HG02943 (cell line): ENCODE measurements around the gene VAV1.
"Not testable (repeated sequence)": the region's sequence is repeated elsewhere in the genome, so short reads cannot be mapped to it uniquely, and the experiment has no call there.

Experiments
- ATAC-seq: cut with Tn5 transposase; IDR thresholded peaks from one replicate; pipeline ENCODE4 v1.9.1; 2021; ENCODE audit warnings: mild to moderate bottlenecking, low read depth, moderate library complexity; ENCODE audit not compliant: unreplicated experiment

Gene VAV1

DNA sequence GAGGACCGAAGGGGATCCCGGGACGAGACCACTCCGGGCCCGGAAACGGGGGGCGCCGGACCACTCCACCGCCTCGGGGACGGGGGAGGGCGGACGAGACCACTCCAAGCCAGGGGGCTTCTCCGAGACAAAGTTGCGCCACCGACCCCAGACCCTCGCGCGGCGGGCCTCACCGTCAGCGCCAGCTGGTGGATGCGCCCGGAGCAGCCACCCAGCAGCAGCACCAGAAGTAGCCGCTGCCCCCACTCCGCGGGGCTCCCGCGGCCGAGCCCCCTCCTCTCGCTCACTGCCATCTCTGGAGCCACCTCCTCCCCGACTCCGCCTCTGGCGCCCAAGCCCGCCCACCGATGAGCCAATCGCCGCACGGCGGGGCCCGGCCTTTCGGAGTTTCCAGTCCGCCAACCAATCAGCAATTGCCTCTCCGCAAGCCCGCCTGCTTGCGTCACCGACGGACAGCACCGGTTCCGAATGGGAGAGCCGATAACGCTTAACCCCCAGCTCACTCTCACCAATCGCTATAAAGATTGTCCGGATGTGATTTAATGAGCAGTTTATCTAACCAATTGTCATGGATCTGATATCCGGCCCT, 35.1 kb upstream of the VAV1 start, which contains the start of gene GPR108:
GPR108 (minus strand) TSS at position 297 of the 589 bp plus-strand sequence; CDS start at position 293, 4 bp downstream.
- ATAC-seq, result peak; percentile 60

GRCh38 chr19:6737873-6738786, 34.4 kb upstream of the VAV1 start:
- no peak for ATAC-seq

- no peak for ATAC-seq
Measured at GRCh38 chr19:6738787-6739389, 33.6 kb upstream of the VAV1 start.

- no peak for ATAC-seq
Measured at GRCh38 chr19:6739390-6739882, 33.1 kb upstream of the VAV1 start, which contains the start of gene TRIP10. TRIP10 (plus strand) TSS chr19:6739680; CDS start chr19:6739762, 82 bp downstream.

DNA sequence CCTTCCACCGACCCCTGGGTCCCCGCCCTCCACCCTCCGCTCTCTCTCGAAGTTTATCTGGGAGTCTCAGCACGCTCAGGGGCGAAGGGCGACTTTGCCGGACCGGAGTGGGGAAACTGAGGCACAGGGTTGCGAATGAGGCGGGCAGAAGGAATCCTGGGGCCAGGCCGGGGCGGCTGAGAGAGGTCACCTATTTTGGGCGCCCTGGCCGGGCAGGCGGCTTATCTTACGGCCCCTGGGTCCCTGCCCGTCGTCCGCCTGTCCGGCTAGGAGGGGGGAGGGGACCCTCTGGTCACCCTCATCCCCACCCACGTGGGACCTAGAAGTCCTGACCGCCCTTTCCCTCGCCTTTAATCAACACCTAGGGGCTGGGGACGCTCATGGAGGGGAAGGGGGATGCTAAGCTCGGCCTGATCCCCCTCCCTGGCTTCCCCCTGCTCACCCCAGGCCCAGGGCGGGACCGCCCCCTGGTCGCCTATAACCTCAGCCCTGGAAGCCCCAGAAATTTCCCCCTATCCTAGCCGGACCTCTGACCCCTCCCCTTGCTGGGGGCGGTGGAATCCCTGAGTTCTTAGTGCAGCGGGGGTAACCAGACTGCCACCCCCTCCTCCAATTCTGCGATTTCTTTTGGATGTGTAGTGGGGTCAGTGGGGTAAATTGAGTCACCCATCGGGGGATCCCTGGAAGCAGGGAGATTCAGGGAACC, 32.5 kb upstream of the VAV1 start:
- ATAC-seq, result no peak

DNA sequence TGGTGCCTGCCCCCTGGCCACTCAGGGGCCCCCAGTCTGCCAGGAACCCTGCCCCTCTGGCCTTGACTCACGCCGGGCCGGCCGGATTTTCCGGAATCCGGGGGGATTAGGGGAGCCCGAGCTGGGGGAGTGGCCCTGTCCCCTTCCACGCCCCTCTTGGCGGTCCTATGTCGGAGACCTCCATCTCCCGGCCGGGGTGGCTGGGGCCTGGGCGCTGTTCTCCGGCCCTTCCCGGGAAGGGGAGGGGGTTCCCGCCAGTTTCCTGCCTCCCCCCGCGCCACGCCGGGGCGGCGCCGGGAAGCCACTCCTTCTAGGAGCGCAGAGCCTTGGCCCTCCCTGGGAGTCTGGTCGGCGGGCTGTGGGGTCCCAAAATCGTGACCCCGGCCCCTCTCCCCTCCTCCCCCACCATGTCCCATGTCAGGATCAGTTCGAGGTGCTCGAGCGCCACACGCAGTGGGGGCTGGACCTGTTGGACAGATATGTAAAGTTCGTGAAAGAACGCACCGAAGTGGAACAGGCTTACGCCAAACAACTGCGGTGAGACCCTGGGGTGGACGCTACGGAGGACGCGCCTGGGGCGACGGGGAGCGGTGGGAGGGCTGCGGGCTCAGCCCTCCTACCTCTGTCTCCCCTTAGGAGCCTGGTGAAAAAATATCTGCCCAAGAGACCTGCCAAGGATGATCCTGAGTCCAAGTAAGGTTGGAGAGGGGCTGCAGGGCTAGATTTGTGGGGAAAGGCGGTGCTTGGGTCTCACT, 31.7 kb upstream of the VAV1 start:
- ATAC-seq, result no peak

- no peak for ATAC-seq
Measured at GRCh38 chr19:6743066-6743465, 29.4 kb upstream of the VAV1 start.

DNA sequence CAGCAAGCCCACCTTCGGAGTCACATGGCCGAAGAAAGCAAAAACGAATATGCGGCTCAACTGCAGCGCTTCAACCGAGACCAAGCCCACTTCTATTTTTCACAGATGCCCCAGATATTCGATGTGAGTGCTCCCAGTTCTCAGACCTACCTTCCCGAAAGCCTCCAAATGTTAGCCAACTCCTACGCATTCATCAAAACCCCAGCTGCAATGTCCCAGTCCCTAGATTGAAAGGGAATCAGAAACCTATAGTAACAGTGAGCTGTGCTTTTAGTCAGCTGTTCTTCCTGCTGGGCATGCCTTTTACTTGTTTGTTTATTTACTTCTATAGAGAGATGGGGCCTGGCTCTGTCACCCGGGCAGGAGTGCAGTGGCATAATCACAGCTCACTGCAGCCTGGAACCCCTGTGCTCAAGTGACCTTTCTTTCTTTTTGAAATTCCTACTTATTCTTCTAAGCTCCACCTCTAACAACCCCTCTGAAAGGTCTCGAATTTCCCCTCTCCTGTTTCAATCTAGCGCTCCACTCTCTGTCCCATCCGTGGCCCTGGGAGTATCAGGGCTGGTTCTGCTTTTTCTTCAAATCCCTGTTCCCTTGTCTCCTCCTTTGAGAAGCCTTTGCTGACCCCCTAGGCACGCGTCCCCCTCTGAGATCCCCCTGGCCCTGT, 28.7 kb upstream of the VAV1 start:
- no peak for ATAC-seq

DNA sequence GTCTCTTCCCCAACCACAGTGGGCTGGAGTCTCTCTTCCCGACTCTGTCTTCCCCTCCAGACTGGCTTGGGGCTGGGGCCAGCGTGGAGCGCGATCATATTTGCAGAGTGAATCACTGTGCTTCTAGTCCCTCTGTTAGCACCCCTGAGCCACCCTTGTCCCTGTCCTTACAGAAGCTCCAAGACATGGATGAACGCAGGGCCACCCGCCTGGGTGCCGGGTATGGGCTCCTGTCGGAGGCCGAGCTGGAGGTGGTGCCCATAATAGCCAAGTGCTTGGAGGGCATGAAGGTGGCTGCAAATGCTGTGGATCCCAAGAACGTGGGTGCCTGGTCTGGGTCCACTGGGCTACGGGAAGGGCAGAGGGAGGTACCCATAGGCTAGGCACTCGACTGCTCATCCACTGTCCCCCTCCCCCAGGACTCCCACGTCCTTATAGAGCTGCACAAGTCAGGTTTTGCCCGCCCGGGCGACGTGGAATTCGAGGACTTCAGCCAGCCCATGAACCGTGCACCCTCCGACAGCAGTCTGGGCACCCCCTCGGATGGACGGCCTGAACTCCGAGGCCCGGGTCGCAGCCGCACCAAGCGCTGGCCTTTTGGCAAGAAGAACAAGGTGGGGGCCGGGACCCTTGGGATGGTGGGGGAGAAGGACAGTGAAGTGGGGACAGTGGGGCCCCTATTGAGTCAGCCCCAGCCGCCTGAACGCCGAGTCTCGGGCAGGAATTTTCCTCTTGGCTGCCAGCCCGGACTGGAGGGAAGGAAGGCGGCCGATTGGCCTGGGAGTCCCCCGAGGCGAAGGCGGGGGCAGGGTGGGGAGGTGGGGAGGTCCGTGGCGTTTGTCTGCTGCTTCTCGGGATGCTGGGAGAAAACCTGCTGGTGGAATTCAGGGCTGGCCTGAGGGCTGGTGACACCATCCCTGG, 27.9 kb upstream of the VAV1 start:
- ATAC-seq, result no peak

DNA sequence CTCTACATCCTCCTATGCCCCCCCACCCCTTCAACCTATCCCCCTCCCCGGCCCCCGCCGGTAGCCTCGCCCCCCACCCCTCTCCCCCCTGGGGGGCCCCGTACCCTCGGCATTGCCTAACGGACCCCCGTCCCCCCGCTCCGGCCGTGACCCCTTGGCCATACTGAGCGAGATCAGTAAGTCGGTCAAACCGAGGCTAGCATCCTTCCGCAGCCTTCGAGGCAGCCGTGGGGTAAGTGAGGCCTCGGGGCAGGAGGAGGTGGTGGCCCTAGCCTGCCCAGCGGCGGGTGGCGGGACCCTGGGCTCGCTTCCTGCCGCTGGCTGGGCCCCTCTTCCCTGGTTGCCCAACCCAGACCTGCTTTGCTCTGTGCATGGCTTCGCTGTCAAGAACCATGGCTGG, 26.5 kb upstream of the VAV1 start:
- no peak for ATAC-seq

GRCh38 chr19:6748543-6748942, 24.0 kb upstream of the VAV1 start:
- ATAC-seq, result not testable (repeated sequence)

DNA sequence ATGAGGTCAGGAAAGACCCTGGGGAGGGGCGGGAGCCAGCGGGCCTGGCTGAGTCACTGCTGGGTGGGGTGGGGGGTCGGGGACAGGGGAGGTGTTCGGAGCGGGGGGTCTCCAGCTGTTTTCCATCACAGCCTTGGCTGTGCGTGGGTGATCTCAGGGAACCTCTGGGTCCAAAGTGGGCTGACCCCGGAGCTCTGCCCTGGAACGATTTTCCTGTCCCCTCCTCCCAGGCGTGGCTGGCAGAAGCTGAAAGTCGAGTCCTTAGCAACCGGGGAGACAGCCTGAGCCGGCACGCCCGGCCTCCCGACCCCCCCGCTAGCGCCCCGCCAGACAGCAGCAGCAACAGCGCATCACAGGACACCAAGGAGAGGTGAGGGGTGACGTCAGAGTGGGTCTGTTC, 22.4 kb upstream of the VAV1 start:
- no peak for ATAC-seq

DNA sequence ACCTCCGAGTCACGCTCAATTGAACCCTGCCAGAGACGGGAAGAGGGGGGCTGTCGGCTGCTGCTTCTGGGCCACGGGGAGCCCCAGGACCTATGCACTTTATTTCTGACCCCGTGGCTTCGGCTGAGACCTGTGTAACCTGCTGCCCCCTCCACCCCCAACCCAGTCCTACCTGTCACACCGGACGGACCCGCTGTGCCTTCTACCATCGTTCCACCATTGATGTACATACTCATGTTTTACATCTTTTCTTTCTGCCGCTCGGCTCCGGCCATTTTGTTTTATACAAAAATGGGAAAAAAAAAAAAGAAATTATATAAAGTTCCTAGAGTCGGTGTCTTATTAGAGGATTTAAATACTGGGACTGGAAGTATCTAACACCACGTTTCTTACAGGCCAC, 21.3 kb upstream of the VAV1 start:
- no peak for ATAC-seq

- ATAC-seq, result no peak
Measured at GRCh38 chr19:6752256-6753177, 20.0 kb upstream of the VAV1 start.

DNA sequence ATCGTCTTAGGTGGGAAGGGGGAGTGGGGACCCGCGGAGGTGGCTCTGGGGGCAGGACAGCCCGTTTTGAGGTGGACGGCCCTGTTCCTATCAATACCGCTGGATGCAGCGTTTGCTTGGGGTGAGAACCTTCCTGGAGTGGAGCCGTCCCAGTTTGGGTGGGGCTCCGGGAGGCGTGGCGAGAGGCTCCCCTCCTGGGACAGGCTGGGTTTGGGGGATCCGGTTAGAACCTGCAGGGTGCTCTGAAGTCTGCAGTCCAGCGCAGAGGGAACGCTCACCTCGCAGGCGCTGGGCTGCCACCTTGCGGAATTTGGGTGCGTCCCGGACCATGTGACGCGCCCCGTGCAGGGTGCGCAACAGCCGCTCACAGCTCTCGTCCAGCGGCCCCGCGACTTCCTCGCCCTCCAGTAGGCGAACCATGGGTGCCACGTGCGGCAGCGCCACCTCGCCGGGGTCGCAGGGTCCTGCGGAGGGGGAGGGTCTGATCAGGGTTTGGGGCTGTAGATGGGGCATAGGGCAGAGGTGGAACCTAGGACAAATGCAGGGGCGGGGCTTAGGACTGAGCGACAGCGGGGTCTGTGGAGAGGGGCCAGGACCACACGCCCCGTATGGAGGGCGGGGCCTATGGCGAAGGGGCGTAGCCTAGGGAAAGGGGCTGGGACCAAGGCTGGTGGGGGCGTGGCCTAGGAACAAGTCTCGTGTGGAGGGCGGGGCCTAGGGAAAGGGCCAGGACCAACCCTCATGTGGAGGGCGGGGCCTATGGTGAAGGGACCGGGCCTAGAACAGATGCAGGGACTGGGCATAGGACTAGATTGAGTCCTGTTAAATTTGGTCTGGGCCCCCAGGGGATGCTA, 19.1 kb upstream of the VAV1 start:
- peak; percentile 73 for ATAC-seq

GRCh38 chr19:6754136-6754535, 18.4 kb upstream of the VAV1 start:
- no peak for ATAC-seq
